GM18498 (cell line): ENCODE measurements around the gene MIX23.

Experiments
- ATAC-seq: cut with Tn5 transposase; IDR thresholded peaks from one replicate; pipeline ENCODE4 v1.9.1; 2021; ENCODE audit warnings: mild to moderate bottlenecking, moderate library complexity; ENCODE audit not compliant: unreplicated experiment

The MIX23 gene

DNA sequence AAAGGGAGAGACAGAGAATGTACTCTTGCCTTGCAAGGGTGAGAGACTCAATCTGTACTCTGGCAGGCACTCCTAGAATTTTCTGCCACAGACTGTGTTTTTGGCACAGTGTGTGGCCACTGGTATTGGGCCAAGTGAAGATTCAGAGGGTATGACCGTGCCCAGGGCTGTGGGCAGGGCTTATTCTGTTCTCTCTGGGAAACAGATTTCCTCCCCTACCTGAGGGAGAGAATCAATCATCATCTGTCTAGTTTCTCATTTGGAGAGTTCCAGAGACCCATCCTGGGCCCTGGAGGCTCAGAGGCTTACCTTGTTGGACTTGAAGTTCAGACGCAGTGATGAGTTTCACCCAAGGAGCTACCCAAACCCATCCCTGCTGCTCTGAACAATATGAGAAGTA is 29.8 kb downstream of the MIX23 start:
- ATAC-seq, result no peak

DNA sequence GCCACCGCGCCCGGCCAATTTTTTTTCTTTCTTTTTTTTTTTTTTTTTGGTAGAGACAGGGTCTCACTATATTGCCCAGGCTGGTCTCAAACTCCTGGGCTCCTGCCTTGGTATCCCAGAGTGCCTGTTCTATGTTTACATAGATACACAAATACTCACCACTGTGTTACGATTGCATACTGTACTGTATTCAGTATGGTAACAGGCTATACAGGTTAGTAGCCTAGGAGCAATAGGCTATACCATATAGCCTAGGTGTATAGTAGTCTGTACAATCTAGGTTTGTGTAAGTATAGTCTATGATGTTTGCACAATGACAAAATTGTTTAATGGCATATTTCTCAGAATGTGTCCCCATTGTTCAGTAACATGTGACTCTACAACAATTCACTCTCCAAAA is 31.4 kb downstream of the MIX23 start:
- ATAC-seq, result no peak

DNA sequence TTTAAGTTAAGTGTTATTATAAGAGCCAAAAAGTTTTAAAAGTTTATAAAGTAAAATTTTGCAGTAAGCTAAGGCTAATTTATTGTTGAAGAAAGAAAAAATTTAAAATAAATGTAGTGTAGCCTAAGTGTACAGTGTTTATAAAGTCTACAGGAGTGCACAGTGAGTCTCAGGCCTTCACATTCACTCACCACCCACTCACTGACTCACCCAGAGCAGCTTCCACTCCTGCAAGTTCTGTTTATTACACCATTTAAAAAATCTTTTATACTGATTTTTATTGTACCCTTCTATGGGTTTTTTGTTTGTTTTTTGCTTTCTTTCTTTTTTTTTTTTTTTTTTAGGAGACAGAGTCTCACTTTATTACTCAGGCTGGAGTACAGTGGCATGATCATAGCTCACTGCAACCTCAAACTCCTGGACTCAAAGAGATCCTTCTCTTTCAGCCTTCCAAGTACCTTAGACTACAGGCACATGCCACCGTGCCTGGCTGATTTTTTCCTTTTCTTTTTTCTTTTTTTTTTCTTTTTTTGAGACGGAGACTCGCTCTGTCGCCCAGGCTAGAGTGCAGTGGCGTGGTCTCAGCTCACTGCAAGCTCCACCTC is 32.1 kb downstream of the MIX23 start:
- no peak for ATAC-seq

DNA sequence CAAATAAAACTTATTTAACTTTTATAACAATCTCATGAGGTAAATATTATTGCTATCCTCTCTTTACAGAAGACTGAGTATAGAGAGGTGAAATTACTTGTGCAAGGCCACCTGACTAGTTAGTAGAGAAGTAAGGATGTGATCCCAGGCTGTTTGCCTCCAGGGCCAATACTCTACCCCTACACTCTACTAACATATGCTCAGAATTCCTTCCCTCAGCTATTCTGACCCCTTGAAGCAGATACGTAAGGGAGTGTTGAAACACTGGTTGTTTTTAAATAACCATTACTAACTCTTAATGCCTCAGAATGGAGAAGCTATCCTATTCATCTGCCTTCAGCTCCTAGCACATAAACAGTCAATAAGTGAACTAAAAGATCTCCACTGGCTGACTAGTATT is 33.9 kb downstream of the MIX23 start:
- no peak for ATAC-seq

DNA sequence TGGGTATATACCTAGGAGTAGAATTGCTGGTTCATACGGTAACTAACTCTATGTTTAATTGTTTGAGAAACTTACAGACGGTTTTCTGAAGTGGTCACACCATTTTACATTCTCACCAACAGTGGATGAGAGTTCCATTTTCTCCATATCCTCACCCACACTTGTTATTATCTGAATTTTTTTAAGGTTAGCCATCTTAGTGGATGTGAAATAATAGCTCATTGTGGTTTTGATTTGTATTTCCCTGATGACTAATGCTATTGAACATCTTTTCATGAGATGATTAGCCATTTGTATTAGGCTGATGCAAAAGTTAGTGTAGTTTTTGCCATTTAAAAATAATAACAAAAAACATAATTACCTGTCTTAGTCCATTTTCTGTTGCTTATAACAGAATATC is 39.4 kb downstream of the MIX23 start:
- no peak for ATAC-seq

DNA sequence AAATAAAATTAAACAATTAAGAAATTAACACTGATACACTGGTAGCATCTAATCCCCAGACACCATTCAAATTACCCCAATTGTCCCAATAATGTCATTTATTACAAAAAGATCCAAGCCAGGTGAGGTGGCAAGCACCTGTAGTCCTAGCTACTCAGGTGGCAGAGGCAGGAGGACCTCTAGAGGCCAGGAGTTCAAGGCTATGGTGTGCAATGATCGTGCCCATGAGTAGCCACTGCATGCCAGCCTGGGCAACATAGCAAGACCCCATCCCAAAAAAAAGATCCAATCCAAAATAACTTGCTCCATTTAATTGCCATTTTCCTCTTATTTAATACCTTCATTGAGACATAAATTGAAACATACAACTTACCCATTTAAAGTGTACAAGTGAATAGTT is 40.2 kb downstream of the MIX23 start:
- no peak for ATAC-seq

DNA sequence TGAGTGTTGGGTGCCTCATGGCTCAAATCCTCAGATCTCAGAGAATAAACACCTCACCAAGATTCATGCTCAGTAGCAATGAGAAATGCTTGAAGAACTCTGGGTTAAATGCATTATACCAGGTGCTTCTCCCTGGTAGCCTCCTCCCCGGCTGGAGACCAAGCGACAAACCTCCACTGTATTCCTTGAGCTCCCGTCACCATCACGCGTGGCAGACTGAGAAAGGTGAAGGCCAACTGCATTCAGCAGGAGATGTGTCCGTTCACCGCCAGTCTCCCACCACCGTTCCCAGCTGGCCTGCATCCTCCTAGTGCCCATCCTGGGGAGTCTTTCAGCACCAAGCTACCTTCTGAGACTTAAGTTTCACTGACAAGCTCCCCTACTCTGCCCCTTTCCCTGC is 50.5 kb downstream of the MIX23 start:
- ATAC-seq, result no peak

DNA sequence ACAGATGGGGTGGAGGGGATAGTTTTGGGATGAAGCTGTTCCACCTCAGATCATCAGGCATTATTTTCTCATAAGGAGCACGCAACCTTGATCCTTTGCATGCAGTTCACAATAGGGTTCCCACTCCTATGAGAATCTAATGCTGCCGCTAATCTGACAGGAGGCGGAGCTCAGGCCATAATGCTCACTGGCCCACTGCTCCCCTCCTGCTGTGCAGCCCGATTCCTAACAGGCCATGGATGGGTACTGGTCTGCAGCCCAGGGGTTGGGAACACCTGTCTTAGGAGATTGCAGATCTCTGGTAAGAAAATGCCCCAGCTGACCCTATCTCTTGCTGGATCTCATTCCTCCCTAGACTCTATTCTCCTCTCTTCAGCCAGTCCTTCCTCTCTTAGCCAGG is 51.1 kb downstream of the MIX23 start:
- ATAC-seq, result no peak

DNA sequence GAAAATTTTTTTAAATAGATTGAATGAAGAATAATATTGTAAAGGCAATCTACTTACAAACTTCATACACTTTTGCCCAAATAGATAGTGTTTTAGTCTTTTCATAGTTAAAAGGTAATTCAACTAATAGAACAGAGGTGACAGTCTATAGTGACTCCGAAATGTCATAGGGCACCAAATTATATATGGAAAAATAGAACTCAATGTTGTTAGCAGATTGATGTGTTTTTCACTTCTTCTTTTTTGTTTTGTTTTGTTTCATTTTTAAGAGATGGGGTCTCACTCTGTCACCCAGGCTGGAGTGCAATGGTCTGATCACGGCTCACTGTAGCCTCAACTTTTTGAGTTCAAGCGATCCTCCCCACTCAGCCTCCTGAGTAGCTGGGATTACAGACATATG is 57.3 kb downstream of the MIX23 start:
- ATAC-seq, result no peak

DNA sequence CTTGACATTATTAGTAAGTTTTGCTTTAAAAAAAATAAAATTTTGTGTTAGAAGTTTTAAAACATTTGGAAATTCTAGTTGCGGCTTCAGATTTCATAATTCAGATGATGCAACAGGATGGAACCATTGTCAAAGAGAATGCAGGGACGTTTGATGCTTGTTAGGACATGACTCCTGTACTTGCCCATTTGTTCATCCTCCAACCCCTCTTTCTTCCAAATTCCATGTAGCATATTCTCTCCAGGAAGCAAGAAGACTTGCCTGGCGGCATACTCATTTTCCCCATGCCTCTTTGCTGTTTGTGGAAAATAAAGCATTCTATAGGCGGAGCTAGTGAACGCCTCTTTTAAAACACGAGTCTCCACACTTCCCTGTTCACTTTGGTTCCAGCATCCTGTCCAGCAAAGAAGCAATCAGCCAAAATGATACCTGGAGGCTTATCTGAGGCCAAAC is 58.1 kb downstream of the MIX23 start, which contains the start of gene CSTA:
TSS of gene CSTA (plus strand) at position 378 of the 453 bp plus-strand sequence. CDS start at position 423, 45 bp downstream.
- ATAC-seq, result no peak

DNA sequence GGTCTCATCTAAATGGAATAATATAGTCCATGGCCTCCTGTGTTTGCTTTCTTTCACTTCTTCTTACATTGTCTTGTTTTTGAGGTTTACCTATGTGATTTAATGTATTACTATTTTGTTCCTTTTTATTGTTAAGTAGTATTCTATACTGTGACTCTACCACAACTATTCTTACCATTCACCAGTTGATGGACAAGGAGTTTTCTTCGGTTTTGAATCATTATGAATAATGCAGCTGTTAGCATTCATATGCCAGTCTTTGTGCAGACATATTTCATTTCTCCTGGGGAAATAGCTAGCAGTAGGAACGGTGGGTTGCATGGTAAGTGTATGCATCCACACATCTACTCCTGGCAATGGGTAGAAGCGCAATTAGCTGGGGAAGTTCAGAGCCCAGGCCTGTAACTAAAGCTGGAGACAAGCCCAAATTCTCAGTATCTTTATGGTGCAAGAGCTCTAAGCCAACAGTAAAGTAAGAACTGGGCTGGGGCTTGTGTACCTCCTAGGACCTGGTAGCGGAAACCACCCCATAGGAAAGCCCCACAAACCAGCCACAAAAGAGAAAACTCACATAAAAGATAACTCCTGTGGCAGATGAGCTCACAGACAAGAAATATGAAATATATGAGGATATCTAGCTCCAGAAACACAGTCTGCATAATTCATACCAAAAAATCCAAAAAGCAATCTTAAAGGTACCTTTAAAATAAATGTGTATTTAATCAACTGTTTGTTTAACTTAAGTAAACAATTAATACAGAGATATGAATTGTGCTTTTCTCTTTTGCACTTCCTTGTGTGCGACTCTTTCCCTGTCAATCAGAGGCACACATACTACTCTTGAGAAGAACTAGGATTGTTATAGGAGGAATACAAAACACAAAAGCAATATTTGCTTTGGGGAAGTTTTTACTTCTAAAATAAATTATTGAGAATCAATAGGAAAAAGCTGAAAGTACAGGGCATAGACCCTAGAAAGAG is 60.6 kb downstream of the MIX23 start:
- ATAC-seq, result peak; percentile 50

DNA sequence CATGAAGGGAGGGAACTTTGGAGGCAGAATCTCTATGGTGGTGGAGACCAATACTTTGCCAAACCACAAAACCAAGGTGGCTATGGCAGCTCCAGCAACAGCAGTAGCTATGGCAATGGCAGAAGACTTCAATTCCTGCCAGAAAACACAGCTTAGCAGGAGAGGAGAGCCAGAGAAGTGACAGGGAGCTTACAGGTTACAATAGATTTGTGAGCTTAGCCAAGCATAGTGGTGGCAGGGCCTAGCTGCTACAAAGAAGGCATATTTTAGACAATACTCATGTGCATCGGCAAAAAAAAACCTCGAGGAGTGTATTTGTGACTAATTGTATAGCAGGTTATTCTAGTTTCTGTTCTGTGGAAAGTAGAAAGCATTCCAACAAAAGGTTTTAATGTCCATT is 64.4 kb downstream of the MIX23 start:
- no peak for ATAC-seq

DNA sequence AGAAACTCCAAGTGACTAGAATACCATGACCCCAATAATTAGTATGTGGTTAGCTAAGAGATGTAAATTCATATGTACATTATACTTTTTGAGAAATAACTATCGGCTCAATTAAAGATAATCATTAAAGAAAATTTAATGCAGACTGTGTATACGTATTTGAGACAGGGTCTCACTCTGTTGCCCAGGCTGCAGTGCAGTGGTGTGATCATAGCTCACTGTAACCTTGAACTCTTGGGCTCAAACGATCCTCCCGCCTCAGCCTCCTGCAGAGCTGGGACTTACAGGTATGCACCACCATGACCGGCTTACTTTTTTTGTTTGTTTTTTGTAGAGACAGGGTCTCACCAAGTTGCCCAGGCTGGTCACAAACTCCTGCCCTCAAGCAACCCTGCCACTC is 66.7 kb downstream of the MIX23 start:
- no peak for ATAC-seq

DNA sequence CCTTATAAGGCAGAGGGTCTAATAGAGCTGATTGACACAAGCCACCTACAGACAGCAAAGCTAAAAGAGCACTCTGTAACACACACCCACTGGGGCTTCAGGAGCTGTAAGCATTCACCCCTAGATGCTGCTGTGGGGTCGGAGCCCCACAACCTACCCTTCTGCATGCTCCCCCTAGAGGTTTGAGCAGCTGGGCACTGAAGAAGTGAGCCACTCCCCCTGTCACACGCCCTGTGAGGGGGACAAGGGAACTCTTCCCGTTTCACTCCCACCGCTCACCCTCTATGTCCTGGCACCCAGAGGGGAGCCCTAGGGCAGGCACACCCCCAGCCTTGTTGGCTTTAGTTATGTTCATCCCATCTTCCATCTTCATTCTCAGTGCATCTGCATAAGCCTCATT is 67.4 kb downstream of the MIX23 start:
- no peak for ATAC-seq

DNA sequence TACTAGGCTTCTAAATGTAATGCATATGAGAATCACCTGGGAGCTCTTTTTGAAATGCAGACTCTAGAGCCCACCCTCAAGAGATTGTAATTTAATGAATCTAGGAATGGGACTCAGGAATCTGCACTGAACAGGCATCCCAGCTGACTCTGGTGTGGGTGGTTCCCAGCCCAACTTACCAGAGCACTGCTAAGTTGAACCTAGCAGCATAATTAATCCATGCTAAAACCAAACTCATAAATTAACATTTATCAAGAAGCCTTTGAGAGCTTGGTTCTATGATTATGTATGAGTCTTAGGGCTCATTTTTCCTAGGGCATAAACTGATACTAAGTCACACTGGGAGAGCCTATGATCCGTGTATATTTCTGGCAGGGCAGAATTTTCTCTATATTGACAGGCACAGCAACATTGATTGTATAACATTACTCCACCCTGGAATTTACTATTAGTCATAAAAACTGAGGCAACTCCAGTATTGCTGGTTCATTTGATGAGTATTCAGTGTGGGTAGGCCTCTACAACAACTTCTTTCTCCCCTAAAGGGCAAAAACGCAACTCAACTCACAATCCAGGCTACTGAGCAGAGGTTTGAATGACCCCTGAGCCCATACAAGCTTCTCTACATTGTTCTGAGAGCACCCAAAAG is 68.7 kb downstream of the MIX23 start:
- no peak for ATAC-seq

DNA sequence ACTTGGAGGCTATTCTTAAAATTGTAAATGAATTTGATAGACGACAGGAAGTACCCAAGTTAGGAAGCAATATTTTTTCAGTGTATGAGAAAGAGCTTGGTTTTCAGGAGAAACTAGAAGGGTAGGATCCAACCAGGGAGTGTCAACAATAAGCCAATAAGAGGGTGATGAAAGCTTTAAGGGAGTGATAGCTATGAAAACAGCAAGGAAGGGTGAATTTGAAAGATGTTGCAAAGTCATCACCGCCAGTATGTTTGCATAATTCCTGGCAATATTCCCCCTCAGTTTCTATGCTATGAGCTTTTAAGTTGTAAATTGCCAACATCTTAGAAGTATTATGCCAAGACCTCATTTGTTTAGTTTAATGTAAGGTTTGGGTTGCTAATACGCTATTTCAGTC is 69.8 kb downstream of the MIX23 start:
- no peak for ATAC-seq

DNA sequence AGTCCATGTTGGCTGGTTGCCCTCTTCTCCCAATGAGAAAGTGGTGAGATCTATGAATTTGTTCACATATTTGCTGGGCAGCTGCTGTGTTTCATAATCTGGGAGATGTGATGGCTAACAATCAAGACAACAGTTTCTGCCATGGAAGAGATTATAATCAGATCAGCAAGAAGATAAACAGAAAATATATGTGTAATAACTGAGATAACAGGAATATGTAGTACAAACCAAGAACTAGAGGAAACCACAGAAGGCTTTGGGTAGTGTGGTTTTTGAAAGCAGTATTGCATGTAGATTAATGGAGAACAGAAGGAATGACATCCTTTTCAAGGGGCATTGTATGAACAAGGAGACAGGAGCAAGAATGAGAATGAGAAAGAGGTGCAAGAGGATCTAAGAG is 70.2 kb downstream of the MIX23 start:
- no peak for ATAC-seq

DNA sequence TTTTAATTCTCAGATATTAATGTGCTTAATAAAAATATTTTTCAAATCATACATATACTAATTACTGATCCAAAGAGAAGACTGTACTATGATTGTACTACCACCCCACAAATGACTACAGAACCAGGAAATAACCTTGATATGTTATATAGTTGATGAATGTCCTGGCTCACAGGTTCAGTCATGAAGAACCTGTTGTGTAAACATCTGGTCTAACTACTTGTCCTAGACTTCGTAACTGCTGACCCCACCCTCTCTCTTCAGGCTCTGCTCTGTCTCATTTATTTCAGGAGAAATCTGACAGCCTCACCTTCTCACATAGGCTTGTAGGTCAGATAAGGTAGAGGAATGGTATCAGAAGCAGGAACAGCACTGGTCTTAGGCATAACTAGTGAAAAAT is 72.7 kb downstream of the MIX23 start:
- ATAC-seq, result no peak
